ENCODE measurements around the gene CHST9. TPM values are rescaled to one million over a fixed set of nuclear protein-coding genes. Genes with fewer than 3 reads are reported as not detected.

CHST9 gene
- total and polyA plus RNA-seq, 2 experiments from 2014 or later, result 15.5 to 16.8 TPM

DNA sequence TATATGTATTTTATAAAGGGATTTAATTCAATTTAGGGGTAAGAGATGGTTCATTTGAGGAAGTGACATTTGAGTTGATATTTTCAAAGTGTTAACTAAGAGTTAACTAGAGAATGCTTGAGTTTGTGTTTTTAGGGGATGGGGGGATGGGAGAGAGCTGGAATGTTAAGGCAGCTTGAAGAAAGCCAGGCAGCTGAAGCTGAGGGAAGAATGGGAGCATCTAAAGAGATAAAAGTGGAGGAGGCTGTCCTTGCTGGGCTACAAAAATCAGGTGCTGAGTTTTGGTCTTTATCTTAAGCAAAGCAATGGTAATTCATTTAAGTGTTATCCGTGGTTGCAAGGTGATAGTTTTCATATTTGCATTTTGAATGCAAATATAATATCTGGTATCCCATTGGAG lies 9.2 kb downstream of the CHST9 start:
- Histone ChIP-seq H3K27ac (ENCODE audit: low read depth) (peak overlapping the region; percentile 37), H3K79me2 (replicated peaks; ENCODE audit: insufficient read depth) (peaks cover 20% of the 10 kb centered on the region; the same call in 1 of the 2 replicates), H2AFZ (no peak overlapping the region), H4K20me1 (replicated peaks; ENCODE audit: insufficient read depth) (no peaks in the 10 kb centered on the region), H3K9me2 (ENCODE audit: insufficient read depth) (no peaks in the 10 kb centered on the region), H3K36me3 (ENCODE audit: insufficient read depth) (no peaks in the 10 kb centered on the region), H3K4me3 (peak overlapping the region; percentile 17), H3K4me2 (peak overlapping the region; percentile 47), H3F3A (replicated peaks; ENCODE audit: low read depth) (no peaks in the 10 kb centered on the region), H3K27me3 (ENCODE audit: insufficient read depth) (no peaks in the 10 kb centered on the region), H3K4me1 (ENCODE audit: insufficient read depth) (peaks cover 30% of the 10 kb centered on the region)
- peak; percentile 90 for ATAC-seq
- H3K4me3 Mint-ChIP-seq, result peak overlapping the region; percentile 53
- H3K9me3 Mint-ChIP-seq, result no peaks in the 10 kb centered on the region
- DNase-seq (ENCODE audit: low spot score), result peak; percentile 85
- peak overlapping the region; percentile 80 for H3K27ac Mint-ChIP-seq
- no peaks in the 10 kb centered on the region for H3K27me3 Mint-ChIP-seq (ENCODE audit: insufficient read depth, low read depth, poor library complexity)
- H3K4me1 Mint-ChIP-seq, result peaks cover 34% of the 10 kb centered on the region
- H3K36me3 Mint-ChIP-seq (ENCODE audit: low read depth), result no peaks in the 10 kb centered on the region
- TF ChIP-seq POLR2AphosphoS5 (IDR thresholded peaks at IDR 0.05; ENCODE audit: low read depth), result no peak
- TF ChIP-seq, protein P1, sequence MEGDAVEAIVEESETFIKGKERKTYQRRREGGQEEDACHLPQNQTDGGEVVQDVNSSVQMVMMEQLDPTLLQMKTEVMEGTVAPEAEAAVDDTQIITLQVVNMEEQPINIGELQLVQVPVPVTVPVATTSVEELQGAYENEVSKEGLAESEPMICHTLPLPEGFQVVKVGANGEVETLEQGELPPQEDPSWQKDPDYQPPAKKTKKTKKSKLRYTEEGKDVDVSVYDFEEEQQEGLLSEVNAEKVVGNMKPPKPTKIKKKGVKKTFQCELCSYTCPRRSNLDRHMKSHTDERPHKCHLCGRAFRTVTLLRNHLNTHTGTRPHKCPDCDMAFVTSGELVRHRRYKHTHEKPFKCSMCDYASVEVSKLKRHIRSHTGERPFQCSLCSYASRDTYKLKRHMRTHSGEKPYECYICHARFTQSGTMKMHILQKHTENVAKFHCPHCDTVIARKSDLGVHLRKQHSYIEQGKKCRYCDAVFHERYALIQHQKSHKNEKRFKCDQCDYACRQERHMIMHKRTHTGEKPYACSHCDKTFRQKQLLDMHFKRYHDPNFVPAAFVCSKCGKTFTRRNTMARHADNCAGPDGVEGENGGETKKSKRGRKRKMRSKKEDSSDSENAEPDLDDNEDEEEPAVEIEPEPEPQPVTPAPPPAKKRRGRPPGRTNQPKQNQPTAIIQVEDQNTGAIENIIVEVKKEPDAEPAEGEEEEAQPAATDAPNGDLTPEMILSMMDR (conservative IDR thresholded peaks at IDR 0.05; ENCODE audit: low read depth in 2 of 2), result no peak
- TF ChIP-seq EZH2phosphoT487 (IDR thresholded peaks at IDR 0.05; ENCODE audit: unreplicated experiment), result no peak
- no peak for TF ChIP-seq ZNF114 (CRISPR knock-in tag; IDR thresholded peaks at IDR 0.05)
- TF ChIP-seq, protein P2, sequence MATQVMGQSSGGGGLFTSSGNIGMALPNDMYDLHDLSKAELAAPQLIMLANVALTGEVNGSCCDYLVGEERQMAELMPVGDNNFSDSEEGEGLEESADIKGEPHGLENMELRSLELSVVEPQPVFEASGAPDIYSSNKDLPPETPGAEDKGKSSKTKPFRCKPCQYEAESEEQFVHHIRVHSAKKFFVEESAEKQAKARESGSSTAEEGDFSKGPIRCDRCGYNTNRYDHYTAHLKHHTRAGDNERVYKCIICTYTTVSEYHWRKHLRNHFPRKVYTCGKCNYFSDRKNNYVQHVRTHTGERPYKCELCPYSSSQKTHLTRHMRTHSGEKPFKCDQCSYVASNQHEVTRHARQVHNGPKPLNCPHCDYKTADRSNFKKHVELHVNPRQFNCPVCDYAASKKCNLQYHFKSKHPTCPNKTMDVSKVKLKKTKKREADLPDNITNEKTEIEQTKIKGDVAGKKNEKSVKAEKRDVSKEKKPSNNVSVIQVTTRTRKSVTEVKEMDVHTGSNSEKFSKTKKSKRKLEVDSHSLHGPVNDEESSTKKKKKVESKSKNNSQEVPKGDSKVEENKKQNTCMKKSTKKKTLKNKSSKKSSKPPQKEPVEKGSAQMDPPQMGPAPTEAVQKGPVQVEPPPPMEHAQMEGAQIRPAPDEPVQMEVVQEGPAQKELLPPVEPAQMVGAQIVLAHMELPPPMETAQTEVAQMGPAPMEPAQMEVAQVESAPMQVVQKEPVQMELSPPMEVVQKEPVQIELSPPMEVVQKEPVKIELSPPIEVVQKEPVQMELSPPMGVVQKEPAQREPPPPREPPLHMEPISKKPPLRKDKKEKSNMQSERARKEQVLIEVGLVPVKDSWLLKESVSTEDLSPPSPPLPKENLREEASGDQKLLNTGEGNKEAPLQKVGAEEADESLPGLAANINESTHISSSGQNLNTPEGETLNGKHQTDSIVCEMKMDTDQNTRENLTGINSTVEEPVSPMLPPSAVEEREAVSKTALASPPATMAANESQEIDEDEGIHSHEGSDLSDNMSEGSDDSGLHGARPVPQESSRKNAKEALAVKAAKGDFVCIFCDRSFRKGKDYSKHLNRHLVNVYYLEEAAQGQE (IDR thresholded peaks at IDR 0.05; ENCODE audit: unreplicated experiment), result no peak
- TF ChIP-seq EZH2 (IDR thresholded peaks at IDR 0.05; ENCODE audit: low read depth, unreplicated experiment), result no peak
- no peak for TF ChIP-seq STAT1 (IDR thresholded peaks at IDR 0.05; ENCODE audit: unreplicated experiment)
- no peak for TF ChIP-seq CREB1 (CRISPR knock-in tag; IDR thresholded peaks at IDR 0.05; ENCODE audit: low read depth)
- no peak for TF ChIP-seq ZNF331 (CRISPR knock-in tag; IDR thresholded peaks at IDR 0.05; ENCODE audit: low read depth)
- no peak for TF ChIP-seq NANOG (IDR thresholded peaks at IDR 0.05; ENCODE audit: borderline replicate concordance)
- TF ChIP-seq, protein P3, sequence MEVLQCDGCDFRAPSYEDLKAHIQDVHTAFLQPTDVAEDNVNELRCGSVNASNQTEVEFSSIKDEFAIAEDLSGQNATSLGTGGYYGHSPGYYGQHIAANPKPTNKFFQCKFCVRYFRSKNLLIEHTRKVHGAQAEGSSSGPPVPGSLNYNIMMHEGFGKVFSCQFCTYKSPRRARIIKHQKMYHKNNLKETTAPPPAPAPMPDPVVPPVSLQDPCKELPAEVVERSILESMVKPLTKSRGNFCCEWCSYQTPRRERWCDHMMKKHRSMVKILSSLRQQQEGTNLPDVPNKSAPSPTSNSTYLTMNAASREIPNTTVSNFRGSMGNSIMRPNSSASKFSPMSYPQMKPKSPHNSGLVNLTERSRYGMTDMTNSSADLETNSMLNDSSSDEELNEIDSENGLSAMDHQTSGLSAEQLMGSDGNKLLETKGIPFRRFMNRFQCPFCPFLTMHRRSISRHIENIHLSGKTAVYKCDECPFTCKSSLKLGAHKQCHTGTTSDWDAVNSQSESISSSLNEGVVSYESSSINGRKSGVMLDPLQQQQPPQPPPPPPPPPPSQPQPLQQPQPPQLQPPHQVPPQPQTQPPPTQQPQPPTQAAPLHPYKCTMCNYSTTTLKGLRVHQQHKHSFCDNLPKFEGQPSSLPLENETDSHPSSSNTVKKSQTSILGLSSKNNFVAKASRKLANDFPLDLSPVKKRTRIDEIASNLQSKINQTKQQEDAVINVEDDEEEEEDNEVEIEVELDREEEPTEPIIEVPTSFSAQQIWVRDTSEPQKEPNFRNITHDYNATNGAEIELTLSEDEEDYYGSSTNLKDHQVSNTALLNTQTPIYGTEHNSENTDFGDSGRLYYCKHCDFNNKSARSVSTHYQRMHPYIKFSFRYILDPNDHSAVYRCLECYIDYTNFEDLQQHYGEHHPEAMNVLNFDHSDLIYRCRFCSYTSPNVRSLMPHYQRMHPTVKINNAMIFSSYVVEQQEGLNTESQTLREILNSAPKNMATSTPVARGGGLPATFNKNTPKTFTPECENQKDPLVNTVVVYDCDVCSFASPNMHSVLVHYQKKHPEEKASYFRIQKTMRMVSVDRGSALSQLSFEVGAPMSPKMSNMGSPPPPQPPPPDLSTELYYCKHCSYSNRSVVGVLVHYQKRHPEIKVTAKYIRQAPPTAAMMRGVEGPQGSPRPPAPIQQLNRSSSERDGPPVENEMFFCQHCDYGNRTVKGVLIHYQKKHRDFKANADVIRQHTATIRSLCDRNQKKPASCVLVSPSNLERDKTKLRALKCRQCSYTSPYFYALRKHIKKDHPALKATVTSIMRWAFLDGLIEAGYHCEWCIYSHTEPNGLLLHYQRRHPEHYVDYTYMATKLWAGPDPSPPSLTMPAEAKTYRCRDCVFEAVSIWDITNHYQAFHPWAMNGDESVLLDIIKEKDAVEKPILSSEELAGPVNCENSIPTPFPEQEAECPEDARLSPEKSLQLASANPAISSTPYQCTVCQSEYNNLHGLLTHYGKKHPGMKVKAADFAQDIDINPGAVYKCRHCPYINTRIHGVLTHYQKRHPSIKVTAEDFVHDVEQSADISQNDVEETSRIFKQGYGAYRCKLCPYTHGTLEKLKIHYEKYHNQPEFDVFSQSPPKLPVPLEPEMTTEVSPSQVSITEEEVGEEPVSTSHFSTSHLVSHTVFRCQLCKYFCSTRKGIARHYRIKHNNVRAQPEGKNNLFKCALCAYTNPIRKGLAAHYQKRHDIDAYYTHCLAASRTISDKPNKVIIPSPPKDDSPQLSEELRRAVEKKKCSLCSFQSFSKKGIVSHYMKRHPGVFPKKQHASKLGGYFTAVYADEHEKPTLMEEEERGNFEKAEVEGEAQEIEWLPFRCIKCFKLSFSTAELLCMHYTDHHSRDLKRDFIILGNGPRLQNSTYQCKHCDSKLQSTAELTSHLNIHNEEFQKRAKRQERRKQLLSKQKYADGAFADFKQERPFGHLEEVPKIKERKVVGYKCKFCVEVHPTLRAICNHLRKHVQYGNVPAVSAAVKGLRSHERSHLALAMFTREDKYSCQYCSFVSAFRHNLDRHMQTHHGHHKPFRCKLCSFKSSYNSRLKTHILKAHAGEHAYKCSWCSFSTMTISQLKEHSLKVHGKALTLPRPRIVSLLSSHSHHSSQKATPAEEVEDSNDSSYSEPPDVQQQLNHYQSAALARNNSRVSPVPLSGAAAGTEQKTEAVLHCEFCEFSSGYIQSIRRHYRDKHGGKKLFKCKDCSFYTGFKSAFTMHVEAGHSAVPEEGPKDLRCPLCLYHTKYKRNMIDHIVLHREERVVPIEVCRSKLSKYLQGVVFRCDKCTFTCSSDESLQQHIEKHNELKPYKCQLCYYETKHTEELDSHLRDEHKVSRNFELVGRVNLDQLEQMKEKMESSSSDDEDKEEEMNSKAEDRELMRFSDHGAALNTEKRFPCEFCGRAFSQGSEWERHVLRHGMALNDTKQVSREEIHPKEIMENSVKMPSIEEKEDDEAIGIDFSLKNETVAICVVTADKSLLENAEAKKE (CRISPR knock-in tag; IDR thresholded peaks at IDR 0.05), result no peak
- TF ChIP-seq, protein P4, sequence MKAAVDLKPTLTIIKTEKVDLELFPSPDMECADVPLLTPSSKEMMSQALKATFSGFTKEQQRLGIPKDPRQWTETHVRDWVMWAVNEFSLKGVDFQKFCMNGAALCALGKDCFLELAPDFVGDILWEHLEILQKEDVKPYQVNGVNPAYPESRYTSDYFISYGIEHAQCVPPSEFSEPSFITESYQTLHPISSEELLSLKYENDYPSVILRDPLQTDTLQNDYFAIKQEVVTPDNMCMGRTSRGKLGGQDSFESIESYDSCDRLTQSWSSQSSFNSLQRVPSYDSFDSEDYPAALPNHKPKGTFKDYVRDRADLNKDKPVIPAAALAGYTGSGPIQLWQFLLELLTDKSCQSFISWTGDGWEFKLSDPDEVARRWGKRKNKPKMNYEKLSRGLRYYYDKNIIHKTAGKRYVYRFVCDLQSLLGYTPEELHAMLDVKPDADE (IDR thresholded peaks at IDR 0.05), result no peak
- TF ChIP-seq JUNB (IDR thresholded peaks at IDR 0.05; ENCODE audit: unreplicated experiment), result no peak
